Immature natural killer cell (primary cell): ENCODE results near the gene SPDYE6. TPM values are rescaled to one million over a fixed set of nuclear protein-coding genes. Genes with fewer than 3 reads are reported as not detected.
A peak's percentile ranks its signal among the peaks of the same experiment; 100 is the strongest.
"Not testable (repeated sequence)": the region's sequence is repeated elsewhere in the genome, so short reads cannot be mapped to it uniquely, and the experiment has no call there.

Experiments used
- DNase-seq, 3 donors: peaks; one replicate each; pipeline ENCODE4 v3.0.0; 2022; ENCODE audit warnings: mixed read lengths in 1 of 3
- H3K27ac Mint-ChIP-seq, 6 donors: one replicate each; pipeline ENCODE4 v1.8.0; 2020; ENCODE audit warnings: mixed read lengths in 6 of 6, mild to moderate bottlenecking in 5 of 6, inconsistent platforms in 4 of 6, moderate library complexity in 3 of 6
- H3K27me3 Mint-ChIP-seq, 3 donors: one replicate each; pipeline ENCODE4 v1.8.0; 2020 to 2021; ENCODE audit warnings: low read depth in 3 of 3, mild to moderate bottlenecking in 3 of 3, mixed read lengths in 3 of 3, moderate library complexity in 3 of 3, inconsistent platforms in 1 of 3
- H3K36me3 Mint-ChIP-seq, 3 donors: one replicate each; pipeline ENCODE4 v1.8.0; 2020; ENCODE audit warnings: mixed read lengths in 3 of 3, inconsistent platforms in 2 of 3, mild to moderate bottlenecking in 2 of 3
- H3K4me1 Mint-ChIP-seq, 2 donors: one replicate each; pipeline ENCODE4 v1.8.0; 2020; ENCODE audit warnings: inconsistent platforms in 2 of 2, mild to moderate bottlenecking in 2 of 2, mixed read lengths in 2 of 2, moderate library complexity in 1 of 2
- H3K4me3 Mint-ChIP-seq, 5 donors: one replicate each; pipeline ENCODE4 v1.8.0; 2020; ENCODE audit warnings: mild to moderate bottlenecking in 5 of 5, mixed read lengths in 5 of 5, inconsistent platforms in 3 of 5, moderate library complexity in 3 of 5
- H3K9me3 Mint-ChIP-seq, 6 donors: one replicate each; pipeline ENCODE4 v1.8.0; 2020; ENCODE audit warnings: mild to moderate bottlenecking in 6 of 6, mixed read lengths in 6 of 6, inconsistent platforms in 4 of 6, moderate library complexity in 3 of 6
- polyA plus RNA-seq, 3 donors: library from polyadenylated mRNA; unstranded; fragments of 300-500 nt; fragmentation: Illumina TruSeq; gene quantifications; one replicate each; pipeline ENCODE4 v1.2.3, GENCODE V29; 2021

Gene SPDYE6
- polyA plus RNA-seq, 3 donors from 2014 or later, result 0.97 TPM; not detected in 2

DNA sequence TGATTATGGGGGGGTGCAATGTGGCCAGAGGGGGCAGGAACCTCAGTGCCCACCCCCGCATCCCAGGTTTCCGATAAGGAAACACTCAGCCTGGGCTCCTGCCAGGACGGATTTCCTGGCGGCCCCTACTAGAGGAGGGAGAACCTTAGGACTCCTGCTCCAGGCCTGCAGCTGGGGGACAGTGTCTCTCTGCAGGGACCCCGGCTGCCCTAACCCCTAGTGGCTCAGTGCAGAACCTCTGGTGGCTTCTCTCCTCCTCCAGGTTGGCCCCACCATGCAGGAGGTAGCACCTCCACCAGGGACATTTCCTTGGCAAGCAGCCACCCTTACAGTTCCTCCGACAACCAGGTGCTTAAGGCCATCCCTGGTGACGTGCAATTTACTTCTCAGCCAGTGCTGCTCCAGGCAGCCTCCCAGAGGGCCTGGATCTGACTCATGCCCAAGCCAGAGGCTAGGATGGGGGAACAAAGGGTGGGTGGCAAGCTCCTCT lies 37.7 kb downstream of the SPDYE6 start:
- Mint-ChIP-seq H3K4me1 (no peaks in the 10 kb centered on the region), H3K4me3 (no peak overlapping the region), H3K27me3 (peaks cover 0 to 4% (median 2%) of the 10 kb centered on the region in 3 donors), H3K36me3 (no peaks in the 10 kb centered on the region), H3K27ac (no peak overlapping the region), H3K9me3 (no peaks in the 10 kb centered on the region)
- DNase-seq, result no peak

DNA sequence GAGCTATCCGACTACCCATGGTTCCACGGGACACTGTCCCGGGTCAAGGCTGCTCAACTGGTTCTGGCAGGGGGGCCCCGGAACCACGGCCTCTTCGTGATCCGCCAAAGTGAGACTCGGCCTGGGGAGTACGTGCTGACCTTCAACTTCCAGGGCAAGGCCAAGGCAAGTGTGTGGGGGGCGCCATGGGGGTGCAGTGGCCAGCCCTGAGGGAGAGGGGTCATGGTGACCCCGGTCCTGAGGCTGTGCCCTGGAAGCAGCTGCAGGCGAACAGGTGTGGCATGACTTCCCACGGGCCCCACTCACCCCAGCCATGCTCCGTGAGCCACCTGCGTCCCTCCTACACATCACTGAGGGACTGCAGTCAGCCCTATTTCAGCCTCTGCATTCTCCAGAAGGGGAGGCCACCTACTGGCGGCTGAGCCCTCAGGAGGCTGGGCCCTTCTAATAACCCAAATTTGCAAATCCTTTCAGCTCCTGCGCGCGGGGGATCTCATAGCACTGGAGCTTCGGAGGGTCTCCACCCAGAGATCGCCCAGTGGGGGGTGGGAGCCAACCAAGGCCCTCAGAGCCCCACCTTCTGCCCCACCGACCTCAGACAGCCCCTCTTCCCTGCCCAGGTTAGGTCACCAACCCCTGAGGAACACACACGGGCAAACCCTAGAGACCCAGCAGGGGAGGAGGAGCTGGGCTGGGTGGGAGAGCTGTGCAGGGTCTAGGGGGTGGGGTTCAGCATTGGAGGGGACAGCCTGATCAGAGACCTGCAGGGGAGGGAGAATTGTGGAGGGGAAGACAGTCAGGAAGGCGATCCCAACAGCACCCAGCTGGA lies 38.8 kb downstream of the SPDYE6 start:
- Mint-ChIP-seq H3K9me3 (no peaks in the 10 kb centered on the region), H3K4me3 (no peak overlapping the region), H3K27ac (no peak overlapping the region), H3K36me3 (no peaks in the 10 kb centered on the region), H3K4me1 (no peaks in the 10 kb centered on the region), H3K27me3 (peaks cover 0 to 4% (median 0%) of the 10 kb centered on the region in 3 donors)
- DNase-seq, result no peak

DNA sequence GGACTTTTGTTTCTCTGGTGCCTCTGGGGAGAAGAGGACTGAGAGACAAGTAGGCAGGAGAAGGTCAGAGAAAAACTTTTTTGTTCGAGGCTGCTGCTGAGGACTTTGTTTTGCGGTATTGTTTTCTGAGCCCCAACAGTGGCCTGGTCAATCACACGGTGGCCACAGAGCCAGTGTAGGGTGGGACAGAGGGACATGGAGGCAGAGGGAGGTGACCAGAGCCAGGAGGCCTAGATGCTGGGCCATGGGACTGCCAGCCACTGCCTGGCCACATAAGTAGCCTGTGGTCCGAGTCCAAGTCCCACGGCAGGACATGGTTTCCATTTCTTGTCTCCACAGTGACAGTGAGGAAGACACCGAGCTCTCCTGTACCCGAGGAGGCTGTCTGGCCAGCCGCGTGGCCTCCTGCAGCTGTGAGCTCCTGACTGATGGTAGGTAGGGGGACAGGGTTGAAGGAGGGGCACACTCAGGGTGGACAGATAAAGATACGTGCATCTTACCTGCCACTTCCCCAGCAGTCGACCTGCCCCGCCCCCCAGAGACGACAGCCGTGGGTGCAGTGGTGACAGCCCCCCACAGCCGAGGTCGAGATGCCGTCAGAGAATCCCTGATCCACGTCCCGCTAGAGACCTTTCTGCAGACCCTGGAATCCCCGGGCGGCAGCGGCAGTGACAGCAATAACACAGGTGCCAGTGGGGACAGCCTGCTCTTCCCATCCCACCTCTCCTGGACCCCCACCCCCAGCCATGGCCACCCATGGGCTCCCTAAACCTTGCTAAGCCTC lies 42.1 kb downstream of the SPDYE6 start:
- Mint-ChIP-seq H3K4me1 (no peaks in the 10 kb centered on the region), H3K36me3 (no peaks in the 10 kb centered on the region), H3K27me3 (peaks cover 0 to 1% (median 0%) of the 10 kb centered on the region in 3 donors), H3K9me3 (no peaks in the 10 kb centered on the region), H3K4me3 (no peak overlapping the region), H3K27ac (no peak overlapping the region)
- DNase-seq, result no peak

DNA sequence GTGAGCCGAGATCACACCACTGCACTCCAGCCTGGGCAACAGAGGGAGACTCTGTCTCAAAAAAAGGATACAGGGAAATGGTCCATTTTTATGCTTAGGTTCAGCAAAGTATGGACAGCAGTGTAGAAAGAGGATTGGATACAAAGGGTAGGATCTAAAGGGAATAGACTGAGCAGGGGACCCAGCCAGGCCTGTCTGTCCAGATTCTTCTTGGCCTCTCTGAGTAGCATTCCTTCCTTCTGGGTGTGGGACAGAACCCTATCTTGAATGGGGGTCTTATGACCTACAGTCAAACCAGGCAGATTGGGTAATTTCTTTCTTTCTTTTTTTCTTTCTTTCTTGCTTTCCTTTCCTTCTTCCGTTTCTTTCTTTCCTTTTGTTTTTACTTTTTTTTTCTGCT lies 43.9 kb downstream of the SPDYE6 start:
- H3K4me3 Mint-ChIP-seq, result no peak overlapping the region
- H3K36me3 Mint-ChIP-seq, result no peaks in the 10 kb centered on the region
- H3K27ac Mint-ChIP-seq, result no peak overlapping the region
- peaks cover 0 to 1% of the 10 kb centered on the region in 2 donors for H3K4me1 Mint-ChIP-seq
- H3K27me3 Mint-ChIP-seq, result peaks cover 0 to 1% (median 0%) of the 10 kb centered on the region in 3 donors
- DNase-seq, result no peak
- H3K9me3 Mint-ChIP-seq, result no peaks in the 10 kb centered on the region

DNA sequence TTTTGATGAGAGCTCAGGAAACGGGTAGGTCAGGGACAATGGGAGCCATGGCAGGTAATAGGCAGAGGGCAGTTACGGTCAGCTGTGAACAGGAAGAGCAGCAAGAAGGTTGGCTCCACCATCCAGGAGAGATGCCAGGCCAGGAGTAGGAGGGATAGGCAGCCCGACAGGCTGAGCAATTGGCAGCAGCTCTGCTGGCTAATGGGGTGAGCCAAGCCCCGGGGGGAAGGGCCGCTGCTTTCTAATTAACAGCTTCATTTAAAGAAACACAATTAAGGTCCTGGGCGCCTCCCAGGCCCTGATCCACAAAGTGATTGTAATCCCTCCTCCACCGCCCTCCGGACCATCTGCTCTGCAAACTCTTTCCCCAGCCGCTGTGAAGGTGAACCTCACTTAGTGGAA lies 45.8 kb downstream of the SPDYE6 start:
- Mint-ChIP-seq H3K9me3 (no peaks in the 10 kb centered on the region), H3K4me1 (peaks cover 5 to 12% of the 10 kb centered on the region in 2 donors), H3K36me3 (no peaks in the 10 kb centered on the region), H3K27ac (no peak overlapping the region), H3K27me3 (peaks cover 0 to 1% (median 0%) of the 10 kb centered on the region in 3 donors), H3K4me3 (no peak overlapping the region)
- DNase-seq, result no peak

DNA sequence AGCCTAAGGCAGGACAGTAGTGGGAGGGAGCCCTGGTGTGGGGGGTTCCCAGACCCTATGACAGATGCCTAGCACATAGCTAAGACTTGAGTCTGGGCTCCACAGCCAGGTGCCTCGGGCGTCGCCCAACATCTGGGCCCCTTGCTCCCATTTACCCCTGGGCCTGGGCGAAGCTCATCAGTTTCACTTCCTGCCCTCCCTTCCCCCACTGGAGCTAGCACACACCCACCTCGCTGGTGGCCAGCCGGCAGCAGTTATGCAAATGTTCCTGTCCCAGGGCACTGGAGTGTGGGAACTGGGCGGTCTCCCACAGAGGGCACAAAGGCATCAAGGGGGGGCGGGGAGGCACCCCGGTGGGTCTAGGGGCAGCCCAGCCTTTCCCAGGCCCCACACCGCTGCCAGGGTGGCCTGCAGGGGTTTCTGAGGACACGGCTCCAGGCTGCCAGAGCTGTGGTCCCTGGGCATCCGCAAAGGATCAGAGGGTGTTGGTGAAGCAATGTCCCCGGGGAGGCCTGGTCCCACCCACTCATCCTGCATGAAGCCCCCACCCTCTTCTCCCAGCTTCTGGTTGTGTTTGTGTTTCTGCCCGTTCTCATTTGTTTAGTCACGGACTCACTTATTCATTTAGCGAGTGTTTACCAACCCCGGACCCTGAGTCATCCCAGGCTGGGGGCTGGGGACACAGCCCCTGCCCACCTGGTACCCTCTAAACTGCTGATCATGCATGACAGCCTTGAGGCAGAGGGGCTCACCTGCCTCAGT lies 49.1 kb downstream of the SPDYE6 start:
- H3K27ac Mint-ChIP-seq, result peak overlapping the region in 2 of 6 donors; percentile 64 to 76
- peak overlapping the region in 2 of 5 donors; percentile 8 to 60 for H3K4me3 Mint-ChIP-seq
- peak in 1 of 3 donors; percentile 18 for DNase-seq
- H3K27me3 Mint-ChIP-seq, result peaks cover 0 to 1% (median 0%) of the 10 kb centered on the region in 3 donors
- no peaks in the 10 kb centered on the region for H3K36me3 Mint-ChIP-seq
- H3K4me1 Mint-ChIP-seq, result peaks cover 7 to 19% of the 10 kb centered on the region in 2 donors
- no peaks in the 10 kb centered on the region for H3K9me3 Mint-ChIP-seq

DNA sequence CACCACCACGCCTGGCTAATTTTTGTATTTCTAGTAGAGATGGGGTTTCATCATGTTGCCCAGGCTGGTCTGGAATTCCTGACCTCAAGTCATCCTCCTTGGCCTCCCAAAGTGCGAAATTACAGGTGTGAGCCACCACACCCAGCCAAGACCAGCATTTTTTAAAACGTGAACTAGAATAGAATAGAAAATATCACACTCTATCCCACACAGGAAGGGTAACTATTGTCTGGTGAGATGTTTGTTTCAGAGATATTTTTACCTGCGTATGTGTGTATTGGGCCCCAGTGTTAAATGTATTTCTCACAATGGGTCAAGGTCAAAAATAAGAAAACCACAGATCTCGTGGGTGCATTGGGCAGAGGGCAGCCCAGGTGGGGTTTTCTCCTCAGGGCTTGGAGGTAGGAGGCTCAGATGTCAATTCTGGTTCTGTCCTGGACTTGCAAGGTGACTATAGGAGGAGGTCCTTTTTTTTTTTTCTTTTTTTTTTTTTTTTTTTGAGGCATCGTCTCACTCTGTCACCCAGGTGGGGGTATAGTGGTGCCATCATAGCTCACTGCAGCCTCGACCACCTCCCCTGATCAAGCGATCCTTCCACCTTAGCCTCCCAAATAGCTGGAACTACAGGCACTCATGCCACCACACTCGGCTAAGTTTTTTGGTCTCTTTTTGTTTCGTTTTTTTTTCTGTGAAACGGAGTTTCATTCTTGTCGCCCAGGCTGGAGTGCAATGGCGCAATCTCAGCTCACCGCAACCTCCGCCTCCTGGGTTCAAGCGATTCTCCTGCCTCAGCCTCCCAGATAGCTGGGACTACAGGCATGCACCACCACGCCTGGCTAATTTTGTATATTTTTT lies 50.6 kb downstream of the SPDYE6 start:
- peak overlapping the region; percentile 66 to 79 (median 71) for H3K4me3 Mint-ChIP-seq
- DNase-seq, result peak; percentile 27 to 45 (median 32)
- H3K4me1 Mint-ChIP-seq, result peaks cover 7 to 19% of the 10 kb centered on the region in 2 donors
- no peaks in the 10 kb centered on the region for H3K36me3 Mint-ChIP-seq
- no peaks in the 10 kb centered on the region for H3K9me3 Mint-ChIP-seq
- peaks cover 0 to 1% (median 0%) of the 10 kb centered on the region in 3 donors for H3K27me3 Mint-ChIP-seq
- peak overlapping the region in 5 of 6 donors; percentile 77 to 90 (median 83) for H3K27ac Mint-ChIP-seq

DNA sequence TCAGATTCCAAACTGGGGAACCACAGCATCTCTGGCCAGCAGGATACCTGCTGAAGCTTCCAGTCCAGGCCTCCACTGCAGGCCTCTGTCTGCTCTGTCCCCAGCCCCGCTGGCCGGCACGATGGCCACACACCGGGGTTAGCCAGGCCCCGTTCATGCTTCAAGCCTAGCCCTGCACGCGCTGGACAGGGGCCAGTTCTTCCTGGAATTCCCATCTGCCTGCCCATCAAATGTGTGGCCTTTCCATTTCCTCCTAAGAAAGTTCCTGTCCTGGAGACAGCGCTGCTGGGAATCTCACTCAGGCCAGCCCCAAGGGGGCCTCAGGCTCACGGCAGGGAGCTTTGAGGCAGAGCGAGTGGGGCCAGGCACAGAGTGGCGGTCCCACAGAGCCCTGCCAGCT lies 51.6 kb downstream of the SPDYE6 start:
- Mint-ChIP-seq H3K36me3 (no peaks in the 10 kb centered on the region), H3K27me3 (peaks cover 0 to 1% (median 0%) of the 10 kb centered on the region in 3 donors), H3K4me3 (no peak overlapping the region), H3K9me3 (no peaks in the 10 kb centered on the region), H3K4me1 (peaks cover 7 to 19% of the 10 kb centered on the region in 2 donors), H3K27ac (no peak overlapping the region)
- no peak for DNase-seq

DNA sequence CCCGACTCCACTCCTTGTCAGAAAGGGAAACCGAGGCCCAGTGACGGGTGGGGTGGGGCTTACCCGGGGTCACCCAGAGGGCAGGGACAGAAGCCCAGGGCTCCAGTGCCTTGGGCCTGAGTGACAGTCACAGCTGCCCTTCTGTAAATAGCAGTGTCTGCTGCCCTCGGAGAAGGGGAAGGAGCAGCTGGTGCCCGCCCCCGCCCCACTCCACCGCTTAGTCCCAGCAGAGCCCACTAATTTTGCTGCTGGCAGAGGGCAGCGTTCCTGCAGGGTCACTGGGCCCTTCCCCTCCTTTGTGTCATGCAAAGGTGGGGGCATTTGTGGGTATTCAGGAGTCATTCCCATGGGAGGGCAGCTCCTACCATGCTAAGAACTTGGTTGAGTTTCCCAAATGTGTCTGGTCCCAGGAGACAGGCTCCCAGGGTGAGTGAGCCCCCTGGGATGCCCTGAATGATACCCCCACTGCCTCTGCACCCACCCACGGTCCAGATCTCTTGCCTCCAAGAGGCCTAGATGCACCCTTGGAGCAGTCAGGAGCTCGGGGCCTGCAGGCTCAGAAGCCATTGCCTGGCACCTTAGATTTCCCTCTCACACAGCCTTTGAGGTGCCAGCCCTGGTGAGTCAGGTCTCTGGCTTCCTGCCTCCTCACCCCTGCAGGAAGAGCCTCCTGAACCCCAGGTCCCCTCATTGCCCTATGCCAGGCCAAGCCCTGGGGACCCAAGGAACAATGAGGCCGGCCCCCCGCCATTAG lies 52.4 kb downstream of the SPDYE6 start:
- H3K27ac Mint-ChIP-seq, result no peak overlapping the region
- H3K27me3 Mint-ChIP-seq, result no peaks in the 10 kb centered on the region
- no peaks in the 10 kb centered on the region for H3K9me3 Mint-ChIP-seq
- H3K4me1 Mint-ChIP-seq, result peaks cover 7 to 19% of the 10 kb centered on the region in 2 donors
- H3K36me3 Mint-ChIP-seq, result no peaks in the 10 kb centered on the region
- DNase-seq, result no peak
- H3K4me3 Mint-ChIP-seq, result no peak overlapping the region

DNA sequence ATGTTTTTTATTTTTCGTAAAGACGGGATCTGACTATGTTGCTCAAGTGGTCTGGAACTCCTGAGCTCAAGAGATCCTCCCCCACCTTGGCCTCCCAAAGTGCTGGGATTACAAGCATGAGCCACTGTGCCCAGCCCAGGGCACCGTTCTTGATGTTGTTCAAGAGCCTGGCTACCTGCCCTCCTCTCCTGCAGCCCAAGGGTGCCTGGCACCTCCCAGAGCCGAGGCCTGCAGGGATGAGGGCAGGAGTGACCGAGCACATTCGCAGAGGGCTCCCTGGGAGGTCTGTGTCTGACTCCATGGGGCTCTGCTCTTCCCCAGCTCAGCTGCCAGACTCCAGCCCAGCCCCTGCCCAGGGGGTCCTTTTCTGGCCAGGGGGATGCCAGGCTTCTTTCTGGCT lies 54.2 kb downstream of the SPDYE6 start:
- Mint-ChIP-seq H3K4me1 (peaks cover 7 to 17% of the 10 kb centered on the region in 2 donors), H3K4me3 (no peak overlapping the region), H3K27me3 (peaks cover 0 to 4% (median 2%) of the 10 kb centered on the region in 3 donors), H3K36me3 (no peaks in the 10 kb centered on the region), H3K9me3 (no peaks in the 10 kb centered on the region), H3K27ac (no peak overlapping the region)
- no peak for DNase-seq

DNA sequence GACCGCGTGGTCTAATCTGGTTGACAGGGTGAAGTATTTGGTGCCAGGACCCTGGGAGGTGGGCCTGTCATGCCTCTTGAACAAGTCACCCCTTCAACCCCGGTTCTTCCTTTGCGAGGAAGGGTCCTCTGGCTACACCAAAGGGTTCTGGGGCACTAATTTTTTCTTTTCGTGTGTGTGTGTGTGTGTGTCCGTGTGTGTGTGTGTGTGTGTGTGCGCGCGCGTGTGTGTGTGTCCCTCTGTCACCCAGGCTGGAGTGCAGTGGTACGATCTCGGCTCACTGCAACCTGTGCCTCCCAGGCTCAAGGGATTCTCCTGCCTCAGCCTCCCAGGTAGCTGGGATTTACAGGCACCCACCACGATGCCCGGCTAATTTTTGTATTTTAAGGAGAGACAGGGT lies 54.9 kb downstream of the SPDYE6 start:
- not testable (repeated sequence) for H3K27me3 Mint-ChIP-seq, H3K4me3 Mint-ChIP-seq, H3K36me3 Mint-ChIP-seq, H3K9me3 Mint-ChIP-seq, DNase-seq, H3K27ac Mint-ChIP-seq
- H3K4me1 Mint-ChIP-seq, result peaks cover 7 to 12% of the 10 kb centered on the region in 2 donors

DNA sequence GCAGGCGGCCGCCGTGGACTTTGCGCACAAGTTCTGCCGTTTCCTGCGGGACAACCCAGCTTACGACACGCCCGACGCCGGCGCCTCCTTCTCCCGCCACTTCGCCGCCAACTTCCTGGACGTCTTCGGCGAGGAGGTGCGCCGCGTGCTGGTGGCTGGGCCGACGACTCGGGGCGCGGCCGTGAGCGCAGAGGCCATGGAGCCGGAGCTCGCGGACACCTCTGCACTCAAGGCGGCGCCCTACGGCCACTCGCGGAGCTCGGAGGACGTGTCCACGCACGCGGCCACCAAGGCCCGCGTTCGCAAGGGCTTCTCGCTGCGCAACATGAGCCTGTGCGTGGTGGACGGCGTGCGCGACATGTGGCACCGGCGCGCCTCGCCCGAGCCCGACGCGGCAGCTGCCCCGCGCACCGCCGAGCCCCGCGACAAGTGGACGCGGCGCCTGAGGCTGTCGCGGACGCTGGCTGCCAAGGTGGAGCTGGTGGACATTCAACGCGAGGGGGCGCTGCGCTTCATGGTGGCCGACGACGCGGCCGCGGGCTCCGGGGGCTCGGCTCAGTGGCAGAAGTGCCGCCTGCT lies 55.5 kb downstream of the SPDYE6 start:
- Mint-ChIP-seq H3K27me3 (peaks cover 0 to 7% (median 2%) of the 10 kb centered on the region in 3 donors), H3K9me3 (no peaks in the 10 kb centered on the region), H3K4me1 (peaks cover 5 to 10% of the 10 kb centered on the region in 2 donors), H3K36me3 (no peaks in the 10 kb centered on the region), H3K4me3 (no peak overlapping the region), H3K27ac (no peak overlapping the region)
- DNase-seq, result no peak
